Measurements from ENCODE around the gene PYDC2. TPM values are rescaled to one million over a fixed set of nuclear protein-coding genes. Genes with fewer than 3 reads are reported as not detected.

PYDC2 gene
- total and polyA plus RNA-seq, 2 of the 8 experiments (the other 6 are each of a cell fraction or from before 2014, with no cell fraction given): not detected

DNA sequence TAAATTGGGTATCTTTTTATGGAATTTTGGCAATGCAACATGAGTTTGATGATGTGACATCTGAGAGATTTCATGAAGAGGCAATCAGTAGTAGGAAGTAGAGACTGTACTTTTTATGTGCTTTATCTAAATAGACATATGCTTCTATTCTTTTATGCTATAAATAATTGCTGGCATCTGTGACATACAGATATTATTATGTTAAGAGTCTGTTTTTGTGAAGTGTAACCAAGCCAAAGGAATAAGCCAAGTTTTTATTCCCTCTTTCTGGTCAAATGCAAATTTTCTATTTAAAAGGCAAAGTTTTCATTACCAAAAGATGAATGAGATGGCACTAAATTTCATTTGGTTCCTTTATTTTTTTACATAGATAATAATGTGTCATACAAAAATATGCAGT, 32.4 kb downstream of the PYDC2 start:
- Histone ChIP-seq H3K23me2 (ENCODE audit: low read depth, low read length) (no peaks in the 10 kb centered on the region; the same call in 1 of the 2 replicates), H2BK15ac (ENCODE audit: low read length) (no peak overlapping the region), H3K18ac (ENCODE audit: extremely low read depth, low read length) (no peak overlapping the region), H3K9ac (replicated peaks in 1 of 4; ENCODE audit: extremely low read depth in 1 of 4, low read depth in 3 of 4, low read length in 3 of 4) (no peak overlapping the region), H2BK120ac (replicated peaks; ENCODE audit: low read depth, low read length) (no peak overlapping the region), H3K27me3 (replicated peaks in 1 of 4; ENCODE audit: control insufficient read depth in 3 of 4, extremely low read depth in 1 of 4, insufficient read depth in 3 of 4, low read length in 3 of 4) (no peaks in the 10 kb centered on the region), H3K23ac (ENCODE audit: insufficient read length) (no peak overlapping the region), H3K4me3 (ENCODE audit: extremely low read depth in 1 of 4, insufficient read depth in 2 of 4, low read depth in 3 of 4, low read length in 4 of 4) (no peak overlapping the region), H3K36me3 (ENCODE audit: control insufficient read depth in 2 of 4, insufficient read depth in 4 of 4, low read length in 3 of 4) (no peaks in the 10 kb centered on the region), H2BK12ac (ENCODE audit: low read depth, low read length) (no peak overlapping the region), H4K8ac (ENCODE audit: extremely low read depth, insufficient read depth, low read length) (no peak overlapping the region), H2AFZ (ENCODE audit: low read length) (no peak overlapping the region), H2BK5ac (ENCODE audit: low read depth, low read length) (no peak overlapping the region), H3K79me1 (ENCODE audit: low read depth, low read length) (no peaks in the 10 kb centered on the region), H3K56ac (replicated peaks; ENCODE audit: insufficient read length, low read depth, low read length) (no peak overlapping the region), H2BK20ac (ENCODE audit: low read length) (no peak overlapping the region), H3K79me2 (ENCODE audit: control insufficient read depth in 1 of 2, insufficient read depth in 2 of 2, low read length in 2 of 2) (no peaks in the 10 kb centered on the region), H3K9me3 (ENCODE audit: insufficient read depth in 2 of 2, low read depth in 1 of 2, low read length in 1 of 2) (no peaks in the 10 kb centered on the region), H3K14ac (ENCODE audit: insufficient read length) (no peak overlapping the region), H2AK5ac (ENCODE audit: low read depth, low read length) (no peak overlapping the region), H3K4me1 (replicated peaks in 1 of 4; ENCODE audit: control insufficient read depth in 3 of 4, insufficient read depth in 4 of 4, low read length in 3 of 4) (no peaks in the 10 kb centered on the region; a peak in 1 of 7 replicates), H4K20me1 (replicated peaks in 1 of 2; ENCODE audit: control insufficient read depth in 1 of 2, insufficient read depth in 2 of 2, low read length in 2 of 2) (no peaks in the 10 kb centered on the region), H4K5ac (ENCODE audit: insufficient read length, low read depth, low read length) (no peak overlapping the region), H3K4ac (replicated peaks; ENCODE audit: insufficient read length, low read depth, low read length) (no peak overlapping the region), H4K91ac (replicated peaks; ENCODE audit: insufficient read length, low read length) (no peak overlapping the region), H3K27ac (ENCODE audit: low read depth, low read length) (no peak overlapping the region), H3K4me2 (ENCODE audit: insufficient read depth in 1 of 2, low read depth in 2 of 2, low read length in 2 of 2) (no peak overlapping the region)
- DNase-seq (ENCODE audit: low read depth in 1 of 2, low spot score in 2 of 2): no peak
- TF ChIP-seq CREB1 (IDR thresholded peaks at IDR 0.05): no peak
- no peak for TF ChIP-seq FOSL1 (IDR thresholded peaks at IDR 0.05; ENCODE audit: insufficient read depth, low read depth, low read length)
- no peak for TF ChIP-seq SIRT6 (IDR thresholded peaks at IDR 0.05; ENCODE audit: low read length)
- TF ChIP-seq KDM5A (IDR thresholded peaks at IDR 0.05; ENCODE audit: low read length): no peak
- no peak for TF ChIP-seq RFX5 (IDR thresholded peaks at IDR 0.05; ENCODE audit: borderline replicate concordance, low read depth, low read length)
- no peak for TF ChIP-seq BACH1 (IDR thresholded peaks at IDR 0.05; ENCODE audit: low read length)
- TF ChIP-seq TBP (IDR thresholded peaks at IDR 0.05; ENCODE audit: low read depth, low read length): no peak
- TF ChIP-seq CEBPB (IDR thresholded peaks at IDR 0.05; ENCODE audit: low read depth, low read length): no peak
- POLR2A ChIA-PET (ENCODE audit: partially characterized antibody): no interaction called here
- CTCF ChIA-PET (ENCODE audit: partially characterized antibody): no interaction called here
- FAIRE-seq: no peak

Data from H1 (cell line).